Uterus (tissue), 2 donors: Measurements from ENCODE around the gene WDTC1.
"Not testable (repeated sequence)": the region's sequence is repeated elsewhere in the genome, so short reads cannot be mapped to it uniquely, and the experiment has no call there.

ENCODE experiments used
- POLR2A ChIP-seq, 2 donors: fragments of 450-650 bp; IDR thresholded peaks; one replicate each; pipeline ENCODE4 v1.6.1; 2016; ENCODE audit warnings: antibody characterized with exemption in 2 of 2, mild to moderate bottlenecking in 1 of 2, moderate library complexity in 1 of 2
- TF ChIP-seq, protein P1 (sequence below), 4 experiments: fragments of 200-600 bp in 2 of 4; fragments of 450-650 bp in 2 of 4; sonication (generic) in 2 of 4; IDR thresholded peaks; one replicate each; pipeline ENCODE4 v1.5.1; 2016 to 2019; ENCODE audit warnings: antibody characterized with exemption in 4 of 4, mild to moderate bottlenecking in 2 of 4, moderate library complexity in 1 of 4

DNA sequence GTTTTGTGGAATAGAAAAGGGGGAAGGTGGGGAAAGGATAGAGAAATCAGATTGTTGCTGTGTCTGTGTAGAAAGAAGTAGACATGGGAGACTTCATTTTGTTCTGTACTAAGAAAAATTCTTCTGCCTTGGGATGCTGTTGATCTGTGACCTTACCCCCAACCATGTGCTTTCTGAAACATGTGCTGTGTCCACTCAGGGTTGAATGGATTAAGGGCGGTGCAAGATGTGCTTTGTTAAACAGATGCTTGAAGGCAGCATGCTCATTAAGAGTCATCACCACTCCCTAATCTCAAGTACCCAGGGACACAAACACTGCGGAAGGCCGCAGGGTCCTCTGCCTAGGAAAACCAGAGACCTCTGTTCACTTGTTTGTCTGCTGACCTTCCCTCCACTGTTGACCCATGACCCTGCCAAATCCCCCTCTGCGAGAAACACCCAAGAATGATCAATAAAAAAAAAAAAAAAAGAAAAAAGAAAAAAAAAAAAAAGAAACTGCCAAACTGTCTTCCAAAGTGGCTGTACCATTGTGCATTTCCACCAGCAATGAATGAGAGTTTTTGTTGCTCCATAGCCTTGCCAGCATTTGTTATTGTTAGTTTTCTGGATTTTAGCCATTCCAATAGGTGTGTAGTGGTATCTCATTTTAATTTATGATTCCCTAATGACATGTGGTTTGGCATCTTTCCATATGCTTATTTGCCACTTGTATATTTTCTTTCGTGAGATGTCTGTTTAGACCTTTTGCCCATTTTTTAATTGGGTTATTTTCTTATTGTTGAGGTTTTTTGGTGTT, 13.5 kb upstream of the WDTC1 start:
- not testable (repeated sequence) for TF ChIP-seq POLR2A (IDR thresholded peaks at IDR 0.05)
- TF ChIP-seq, protein P1, sequence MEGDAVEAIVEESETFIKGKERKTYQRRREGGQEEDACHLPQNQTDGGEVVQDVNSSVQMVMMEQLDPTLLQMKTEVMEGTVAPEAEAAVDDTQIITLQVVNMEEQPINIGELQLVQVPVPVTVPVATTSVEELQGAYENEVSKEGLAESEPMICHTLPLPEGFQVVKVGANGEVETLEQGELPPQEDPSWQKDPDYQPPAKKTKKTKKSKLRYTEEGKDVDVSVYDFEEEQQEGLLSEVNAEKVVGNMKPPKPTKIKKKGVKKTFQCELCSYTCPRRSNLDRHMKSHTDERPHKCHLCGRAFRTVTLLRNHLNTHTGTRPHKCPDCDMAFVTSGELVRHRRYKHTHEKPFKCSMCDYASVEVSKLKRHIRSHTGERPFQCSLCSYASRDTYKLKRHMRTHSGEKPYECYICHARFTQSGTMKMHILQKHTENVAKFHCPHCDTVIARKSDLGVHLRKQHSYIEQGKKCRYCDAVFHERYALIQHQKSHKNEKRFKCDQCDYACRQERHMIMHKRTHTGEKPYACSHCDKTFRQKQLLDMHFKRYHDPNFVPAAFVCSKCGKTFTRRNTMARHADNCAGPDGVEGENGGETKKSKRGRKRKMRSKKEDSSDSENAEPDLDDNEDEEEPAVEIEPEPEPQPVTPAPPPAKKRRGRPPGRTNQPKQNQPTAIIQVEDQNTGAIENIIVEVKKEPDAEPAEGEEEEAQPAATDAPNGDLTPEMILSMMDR (IDR thresholded peaks at IDR 0.05) = not testable (repeated sequence)
